T-helper 1 cell treated with Interleukin-12 subunit alpha and Interleukin-12 subunit beta and Interleukin-4 antibody, amounts not matched to agents 30 μg/mL and 1 μg/mL, for 36 hours (primary cell): ENCODE results near the gene KTI12.
A peak's percentile ranks its signal among the peaks of the same experiment; 100 is the strongest.
"Not testable (repeated sequence)": the region's sequence is repeated elsewhere in the genome, so short reads cannot be mapped to it uniquely, and the experiment has no call there.

ENCODE experiments used
- H3K27ac Mint-ChIP-seq: one replicate; pipeline ENCODE4 v1.8.0; 2021; ENCODE audit warnings: mild to moderate bottlenecking, mixed read lengths
- H3K27me3 Mint-ChIP-seq: one replicate; pipeline ENCODE4 v1.8.0; 2021; ENCODE audit warnings: low read depth, mixed read lengths
- H3K36me3 Mint-ChIP-seq: one replicate; pipeline ENCODE4 v1.8.0; 2021; ENCODE audit warnings: low read depth, mixed read lengths
- H3K4me1 Mint-ChIP-seq: one replicate; pipeline ENCODE4 v1.8.0; 2021; ENCODE audit warnings: low read depth, mixed read lengths
- H3K4me3 Mint-ChIP-seq: one replicate; pipeline ENCODE4 v1.8.0; 2021; ENCODE audit warnings: mild to moderate bottlenecking, moderate library complexity, mixed read lengths
- H3K9me3 Mint-ChIP-seq: one replicate; pipeline ENCODE4 v1.8.0; 2021; ENCODE audit warnings: mixed read lengths

Gene KTI12

GRCh38 chr1:52026278-52026677, 7.3 kb downstream of the KTI12 start:
- H3K4me1 Mint-ChIP-seq: peaks cover 12% of the 10 kb centered on the region
- no peak overlapping the region for H3K4me3 Mint-ChIP-seq
- H3K27me3 Mint-ChIP-seq: no peaks in the 10 kb centered on the region
- no peak overlapping the region for H3K27ac Mint-ChIP-seq
- peaks cover 34% of the 10 kb centered on the region for H3K36me3 Mint-ChIP-seq
- H3K9me3 Mint-ChIP-seq: no peaks in the 10 kb centered on the region

GRCh38 chr1:52022133-52022532, 11.5 kb downstream of the KTI12 start:
- Mint-ChIP-seq H3K4me3 (no peak overlapping the region), H3K4me1 (no peaks in the 10 kb centered on the region), H3K36me3 (peaks cover 35% of the 10 kb centered on the region), H3K9me3 (no peaks in the 10 kb centered on the region), H3K27ac (no peak overlapping the region), H3K27me3 (no peaks in the 10 kb centered on the region)

- peaks cover 17% of the 10 kb centered on the region for H3K27me3 Mint-ChIP-seq
- H3K4me3 Mint-ChIP-seq: no peak overlapping the region
- no peaks in the 10 kb centered on the region for H3K9me3 Mint-ChIP-seq
- H3K36me3 Mint-ChIP-seq: no peaks in the 10 kb centered on the region
- no peak overlapping the region for H3K27ac Mint-ChIP-seq
- H3K4me1 Mint-ChIP-seq: peaks cover 1% of the 10 kb centered on the region
Measured at GRCh38 chr1:52008071-52008809, 25.4 kb downstream of the KTI12 start.

DNA sequence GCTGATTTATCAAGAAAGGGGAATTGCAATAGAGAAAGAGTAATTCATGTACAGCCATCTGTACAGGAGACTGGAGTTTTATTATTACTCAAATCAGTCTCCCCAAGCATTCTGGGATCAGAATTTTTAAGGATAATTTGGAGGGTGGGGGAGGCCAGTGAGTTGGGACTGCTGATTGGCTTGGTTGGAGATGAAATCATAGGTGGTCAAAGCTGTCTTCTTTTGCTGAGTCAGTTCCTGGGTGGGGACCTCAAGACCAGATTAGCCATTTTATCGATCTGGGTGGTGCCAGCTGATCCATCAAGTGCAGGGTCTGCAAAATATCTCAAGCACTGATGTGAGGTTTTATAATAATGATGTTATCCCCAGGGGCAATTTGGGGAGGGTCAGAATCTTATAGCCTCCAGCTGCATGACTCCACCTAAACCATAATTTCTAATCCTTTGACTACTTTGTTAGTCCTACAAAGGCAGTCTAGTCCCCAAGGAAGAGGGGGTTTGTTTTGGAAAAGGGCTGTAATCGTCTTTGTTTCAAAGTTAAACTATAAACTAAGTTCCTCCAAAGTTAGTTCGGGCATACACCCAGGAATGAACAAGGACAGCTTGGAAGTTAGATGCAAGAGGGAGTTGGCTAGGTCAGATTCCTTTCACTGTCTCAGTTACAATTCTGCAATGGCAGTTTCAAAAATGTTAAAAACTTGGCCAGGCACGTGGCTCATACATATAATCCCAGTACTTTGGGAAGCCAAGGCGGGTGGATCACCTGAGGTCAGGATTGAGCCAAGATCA, 26.2 kb downstream of the KTI12 start:
- peaks cover 17% of the 10 kb centered on the region for H3K27me3 Mint-ChIP-seq
- H3K9me3 Mint-ChIP-seq: no peaks in the 10 kb centered on the region
- no peak overlapping the region for H3K4me3 Mint-ChIP-seq
- no peaks in the 10 kb centered on the region for H3K36me3 Mint-ChIP-seq
- H3K27ac Mint-ChIP-seq: no peak overlapping the region
- H3K4me1 Mint-ChIP-seq: peaks cover 1% of the 10 kb centered on the region

- not testable (repeated sequence) for H3K4me3 Mint-ChIP-seq, H3K27ac Mint-ChIP-seq, H3K4me1 Mint-ChIP-seq, H3K9me3 Mint-ChIP-seq, H3K36me3 Mint-ChIP-seq
- H3K27me3 Mint-ChIP-seq: peaks cover 17% of the 10 kb centered on the region
Measured at GRCh38 chr1:52006081-52006553, 27.5 kb downstream of the KTI12 start.

- H3K27ac Mint-ChIP-seq, H3K9me3 Mint-ChIP-seq, H3K4me1 Mint-ChIP-seq, H3K36me3 Mint-ChIP-seq, H3K4me3 Mint-ChIP-seq: not testable (repeated sequence)
- H3K27me3 Mint-ChIP-seq: peaks cover 17% of the 10 kb centered on the region
Measured at GRCh38 chr1:52005548-52005947, 28.1 kb downstream of the KTI12 start.

GRCh38 chr1:52003877-52004276, 29.7 kb downstream of the KTI12 start:
- Mint-ChIP-seq H3K4me1 (no peaks in the 10 kb centered on the region), H3K9me3 (no peaks in the 10 kb centered on the region), H3K4me3 (no peak overlapping the region), H3K36me3 (no peaks in the 10 kb centered on the region), H3K27me3 (peaks cover 17% of the 10 kb centered on the region), H3K27ac (no peak overlapping the region)

- H3K36me3 Mint-ChIP-seq: no peaks in the 10 kb centered on the region
- H3K4me1 Mint-ChIP-seq: no peaks in the 10 kb centered on the region
- peaks cover 22% of the 10 kb centered on the region for H3K27me3 Mint-ChIP-seq
- H3K9me3 Mint-ChIP-seq: no peaks in the 10 kb centered on the region
- no peak overlapping the region for H3K4me3 Mint-ChIP-seq
- H3K27ac Mint-ChIP-seq: no peak overlapping the region
Measured at GRCh38 chr1:52002038-52002917, 31.3 kb downstream of the KTI12 start.

- no peak overlapping the region for H3K27ac Mint-ChIP-seq
- H3K4me3 Mint-ChIP-seq: no peak overlapping the region
- H3K4me1 Mint-ChIP-seq: no peaks in the 10 kb centered on the region
- no peaks in the 10 kb centered on the region for H3K9me3 Mint-ChIP-seq
- H3K36me3 Mint-ChIP-seq: no peaks in the 10 kb centered on the region
- H3K27me3 Mint-ChIP-seq: peaks cover 24% of the 10 kb centered on the region
Measured at GRCh38 chr1:51998701-51999100, 34.9 kb downstream of the KTI12 start.

GRCh38 chr1:51997974-51998382, 35.6 kb downstream of the KTI12 start:
- no peaks in the 10 kb centered on the region for H3K36me3 Mint-ChIP-seq
- peaks cover 29% of the 10 kb centered on the region for H3K27me3 Mint-ChIP-seq
- no peak overlapping the region for H3K27ac Mint-ChIP-seq
- no peak overlapping the region for H3K4me3 Mint-ChIP-seq
- H3K4me1 Mint-ChIP-seq: no peaks in the 10 kb centered on the region
- no peaks in the 10 kb centered on the region for H3K9me3 Mint-ChIP-seq

- Mint-ChIP-seq H3K27ac (no peak within 1 kb of the TSS), H3K36me3 (no peaks in the 10 kb centered on the region), H3K27me3 (peaks cover 62% of the 10 kb centered on the region), H3K4me3 (peak within 1 kb of the TSS; percentile 78), H3K9me3 (no peaks in the 10 kb centered on the region), H3K4me1 (peaks cover 8% of the 10 kb centered on the region)
Measured at GRCh38 chr1:51990478-51990965, 43.1 kb downstream of the KTI12 start, which contains the start of gene RAB3B. RAB3B (minus strand) TSS chr1:51990700; CDS start chr1:51977117, 13,583 bp downstream.

DNA sequence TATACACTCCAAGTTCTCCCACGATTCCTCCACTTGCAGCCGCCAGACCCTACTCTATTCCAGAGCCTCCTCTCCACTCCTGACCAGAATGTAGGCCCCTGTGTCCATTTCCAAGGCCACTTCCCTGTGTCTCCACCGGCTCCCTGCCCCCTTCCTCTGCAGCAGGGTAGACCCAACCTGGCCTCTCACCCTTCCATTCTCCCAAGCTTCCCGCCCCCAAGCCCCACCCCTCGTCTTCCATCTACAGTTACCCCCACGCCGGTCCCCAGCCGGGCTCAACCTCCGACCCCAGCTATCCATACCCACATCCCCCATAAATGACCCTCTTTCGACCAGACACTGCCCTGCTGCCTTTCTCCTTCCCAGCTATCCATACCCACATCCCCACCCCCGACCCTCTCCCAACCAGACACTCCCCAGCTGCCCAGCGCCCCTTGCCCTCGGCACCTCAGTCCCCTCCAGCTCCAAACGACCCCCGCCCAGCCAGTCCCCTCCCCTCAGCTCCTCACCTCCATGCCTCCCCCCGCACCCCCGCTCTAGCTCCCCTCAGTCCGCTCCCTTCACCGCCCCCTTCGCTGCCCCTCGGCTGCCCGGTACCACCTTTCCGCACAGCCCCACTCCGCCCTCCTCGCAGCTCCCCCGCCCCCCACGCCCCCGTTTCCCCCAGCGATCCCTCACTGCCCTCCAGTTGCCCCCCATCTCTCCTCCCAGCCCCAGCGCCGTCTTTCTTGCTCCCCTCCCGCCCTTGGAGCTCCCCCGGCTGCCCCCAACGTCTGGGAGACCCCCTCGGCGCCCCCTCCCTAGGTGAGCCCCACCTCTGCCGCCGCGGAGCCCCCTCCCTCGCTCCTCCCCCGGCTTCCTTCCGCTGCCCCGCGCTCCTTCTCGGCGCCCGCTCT, 43.8 kb downstream of the KTI12 start:
- Mint-ChIP-seq H3K4me3 (peak overlapping the region; percentile 78), H3K27me3 (peaks cover 62% of the 10 kb centered on the region), H3K36me3 (no peaks in the 10 kb centered on the region), H3K9me3 (no peaks in the 10 kb centered on the region), H3K27ac (no peak overlapping the region), H3K4me1 (peaks cover 8% of the 10 kb centered on the region)

DNA sequence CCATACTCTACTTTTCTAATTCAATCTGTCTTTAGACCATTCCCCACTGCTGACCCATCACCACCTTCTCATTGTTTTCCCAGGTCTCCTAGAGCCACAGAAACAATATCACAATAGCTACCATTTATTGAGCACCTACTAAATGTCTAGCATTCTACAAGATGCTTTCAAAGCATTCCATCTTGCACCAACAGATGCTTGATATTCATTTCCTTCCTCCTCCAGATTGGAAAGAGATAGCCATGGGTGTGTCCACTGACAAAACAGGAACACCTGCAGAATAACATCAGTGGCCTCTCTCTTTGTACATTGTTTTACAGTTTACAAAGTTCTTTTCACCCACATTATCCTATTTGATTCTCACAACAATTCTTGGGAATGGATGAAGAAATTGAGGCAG, 45.4 kb downstream of the KTI12 start:
- H3K4me3 Mint-ChIP-seq: no peak overlapping the region
- no peaks in the 10 kb centered on the region for H3K36me3 Mint-ChIP-seq
- peaks cover 54% of the 10 kb centered on the region for H3K27me3 Mint-ChIP-seq
- no peaks in the 10 kb centered on the region for H3K9me3 Mint-ChIP-seq
- peaks cover 8% of the 10 kb centered on the region for H3K4me1 Mint-ChIP-seq
- no peak overlapping the region for H3K27ac Mint-ChIP-seq
